Neuronal stem cell (in vitro differentiated cells): Measurements from ENCODE around the gene TSPAN15.

ENCODE experiments used
- DNase-seq: peaks from one replicate; pipeline ENCODE4 v3.0.0-alpha.2; 2013; ENCODE audit warnings: low spot score
- H2AFZ ChIP-seq: one replicate; pipeline ENCODE4 v1.6.1; 2013; ENCODE audit warnings: mild to moderate bottlenecking, low read length, inconsistent platforms
- H2AK5ac ChIP-seq: 2 replicates; pipeline ENCODE4 v1.6.1; 2013; ENCODE audit warnings: low read depth, mild to moderate bottlenecking, inconsistent platforms, low read length, moderate library complexity, mixed read lengths
- H2BK120ac ChIP-seq: 2 replicates; pipeline ENCODE4 v1.6.1; 2013; ENCODE audit warnings: low read depth, mild to moderate bottlenecking, inconsistent platforms, low read length, moderate library complexity, mixed read lengths
- H2BK12ac ChIP-seq: one replicate; pipeline ENCODE4 v1.6.1; 2013; ENCODE audit warnings: low read length, inconsistent platforms
- H2BK15ac ChIP-seq: 2 replicates; pipeline ENCODE4 v1.6.1; 2013; ENCODE audit warnings: mild to moderate bottlenecking, low read length, inconsistent platforms, mixed read lengths
- H2BK5ac ChIP-seq: one replicate; pipeline ENCODE4 v1.6.1; 2013; ENCODE audit warnings: inconsistent platforms, mild to moderate bottlenecking, low read length, moderate library complexity
- H3K14ac ChIP-seq: one replicate; pipeline ENCODE4 v1.6.1; 2013; ENCODE audit warnings: low read length, inconsistent platforms
- H3K18ac ChIP-seq: 2 replicates; pipeline ENCODE4 v1.6.1; 2013; ENCODE audit warnings: low read length, inconsistent platforms
- H3K23ac ChIP-seq: 2 replicates; pipeline ENCODE4 v1.6.1; 2013; ENCODE audit warnings: low read depth, mild to moderate bottlenecking, mixed read lengths, low read length, inconsistent platforms; ENCODE audit not compliant: poor library complexity
- H3K27ac ChIP-seq: replicated peaks from 3 replicates; pipeline ENCODE4 v1.5.1; 2013; ENCODE audit warnings: low read length, inconsistent platforms
- H3K27me3 ChIP-seq, 3 experiments: 2 replicates each; pipeline ENCODE4 v1.6.1; 2013; ENCODE audit warnings: low read length in 3 of 3, mild to moderate bottlenecking in 2 of 3, inconsistent platforms in 1 of 3, low read depth in 1 of 3, mixed read lengths in 1 of 3, moderate library complexity in 1 of 3; ENCODE audit not compliant: control insufficient read depth in 3 of 3, insufficient read depth in 3 of 3
- H3K36me3 ChIP-seq, 2 donors: replicated peaks in 1 of 2; 2 replicates each; pipeline ENCODE4 v1.6.1; 2013; ENCODE audit warnings: low read length in 2 of 2; ENCODE audit not compliant: control insufficient read depth in 2 of 2, insufficient read depth in 2 of 2
- H3K4ac ChIP-seq: 2 replicates; pipeline ENCODE4 v1.6.1; 2013; ENCODE audit warnings: inconsistent platforms, mild to moderate bottlenecking, low read length, moderate library complexity
- H3K4me1 ChIP-seq, 2 donors: 1 replicate in 1 of 2; 2 replicates in 1 of 2; pipeline ENCODE4 v1.6.1; 2013; ENCODE audit warnings: low read length in 2 of 2, low read depth in 1 of 2; ENCODE audit not compliant: control insufficient read depth in 2 of 2, insufficient read depth in 1 of 2
- H3K4me2 ChIP-seq: one replicate; pipeline ENCODE4 v1.6.1; 2013; ENCODE audit warnings: mild to moderate bottlenecking, low read length, inconsistent platforms; ENCODE audit not compliant: insufficient read depth, poor library complexity, severe bottlenecking
- H3K4me3 ChIP-seq, 2 donors: 2 replicates each; pipeline ENCODE4 v1.5.1; 2013; ENCODE audit warnings: low read length in 2 of 2, mild to moderate bottlenecking in 2 of 2, inconsistent platforms in 1 of 2, moderate library complexity in 1 of 2
- H3K79me1 ChIP-seq: one replicate; pipeline ENCODE4 v1.6.1; 2013; ENCODE audit warnings: low read depth, mild to moderate bottlenecking, inconsistent platforms, low read length, moderate library complexity
- H3K9ac ChIP-seq: one replicate; pipeline ENCODE4 v1.6.1; 2013; ENCODE audit warnings: mild to moderate bottlenecking, low read depth, low read length, inconsistent platforms; ENCODE audit not compliant: poor library complexity
- H3K9me3 ChIP-seq, 2 donors: replicated peaks in 1 of 2; 2 replicates each; pipeline versions ENCODE3 to v1.6.1; 2013; ENCODE audit warnings: low read length in 2 of 2, mild to moderate bottlenecking in 2 of 2, inconsistent platforms in 1 of 2, low read depth in 1 of 2, mixed read lengths in 1 of 2, moderate library complexity in 1 of 2; ENCODE audit not compliant: control insufficient read depth in 2 of 2, insufficient read depth in 1 of 2
- H4K8ac ChIP-seq: one replicate; pipeline ENCODE4 v1.6.1; 2013; ENCODE audit warnings: low read depth, mild to moderate bottlenecking, inconsistent platforms, low read length, moderate library complexity
- H4K91ac ChIP-seq: one replicate; pipeline ENCODE4 v1.6.1; 2013; ENCODE audit warnings: low read length, low read depth, mild to moderate bottlenecking, inconsistent platforms; ENCODE audit not compliant: poor library complexity
- WGBS, 2 donors: extraction: QIAGEN DNeasy Blood & Tissue Kit; methylation state at CpG; one replicate each; pipeline ENCODE4 v1.1.7; 2013; ENCODE audit warnings: missing lambda C conversion rate in 2 of 2, mixed read lengths in 1 of 2; ENCODE audit not compliant: insufficient read length in 2 of 2, insufficient replicate concordance in 1 of 2; ENCODE audit errors: extremely low coverage in 2 of 2; 5-methylcytosine and 5-hydroxymethylcytosine counted together

The TSPAN15 gene

GRCh38 chr10:69503896-69504265 is 52.6 kb downstream of the TSPAN15 start:
- no peak overlapping the region for H2BK12ac ChIP-seq
- no peak overlapping the region for H2AFZ ChIP-seq
- no peaks in the 10 kb centered on the region for H3K79me1 ChIP-seq
- H3K4ac ChIP-seq = no peak overlapping the region
- H3K23ac ChIP-seq = peak overlapping the region; percentile 46
- WGBS, 2 donors = no CpG with 5 or more reads among the region's 11 CpGs
- no peak overlapping the region for H2BK120ac ChIP-seq
- no peak overlapping the region for H3K9ac ChIP-seq
- H3K14ac ChIP-seq = no peak overlapping the region
- H3K4me2 ChIP-seq = no peak overlapping the region
- no peak overlapping the region for H2AK5ac ChIP-seq
- H3K36me3 ChIP-seq = no peaks in the 10 kb centered on the region
- no peaks in the 10 kb centered on the region for H3K9me3 ChIP-seq
- peaks cover 0 to 2% of the 10 kb centered on the region in 2 donors for H3K4me1 ChIP-seq
- no peak overlapping the region for H4K91ac ChIP-seq
- no peak overlapping the region for H3K27ac ChIP-seq
- no peak overlapping the region for H2BK15ac ChIP-seq
- H3K18ac ChIP-seq = no peak overlapping the region
- no peak overlapping the region for H3K4me3 ChIP-seq
- H2BK5ac ChIP-seq = no peak overlapping the region
- H3K27me3 ChIP-seq = peaks cover 0 to 27% (median 0%) of the 10 kb centered on the region in 3 experiments
- no peak overlapping the region for H4K8ac ChIP-seq
- DNase-seq = no peak

- no peak overlapping the region for H3K27ac ChIP-seq
- H3K9ac ChIP-seq = no peak overlapping the region
- no peak overlapping the region for H3K14ac ChIP-seq
- no peak overlapping the region for H2BK15ac ChIP-seq
- DNase-seq = no peak
- H2BK12ac ChIP-seq = no peak overlapping the region
- H3K4me2 ChIP-seq = no peak overlapping the region
- no peak overlapping the region for H4K8ac ChIP-seq
- no peaks in the 10 kb centered on the region for H3K79me1 ChIP-seq
- H2BK120ac ChIP-seq = no peak overlapping the region
- peaks cover 0 to 2% of the 10 kb centered on the region in 2 donors for H3K4me1 ChIP-seq
- H3K4me3 ChIP-seq = no peak overlapping the region
- H2AFZ ChIP-seq = no peak overlapping the region
- H3K4ac ChIP-seq = no peak overlapping the region
- no peak overlapping the region for H2AK5ac ChIP-seq
- no peak overlapping the region for H4K91ac ChIP-seq
- H2BK5ac ChIP-seq = no peak overlapping the region
- WGBS, 2 donors = no CpG with 5 or more reads among the region's 6 CpGs
- no peak overlapping the region for H3K23ac ChIP-seq
- H3K27me3 ChIP-seq = peaks cover 0 to 27% (median 0%) of the 10 kb centered on the region in 3 experiments
- no peak overlapping the region for H3K18ac ChIP-seq
- no peaks in the 10 kb centered on the region for H3K36me3 ChIP-seq
- no peaks in the 10 kb centered on the region for H3K9me3 ChIP-seq
Measured at GRCh38 chr10:69504576-69505250, 53.4 kb downstream of the TSPAN15 start.

GRCh38 chr10:69505636-69506318 is 54.5 kb downstream of the TSPAN15 start:
- H2BK12ac ChIP-seq = peak overlapping the region; percentile 93
- H3K4me2 ChIP-seq = no peak overlapping the region
- peak overlapping the region; percentile 51 for H3K9ac ChIP-seq
- H3K14ac ChIP-seq = no peak overlapping the region
- H3K79me1 ChIP-seq = no peaks in the 10 kb centered on the region
- H2BK5ac ChIP-seq = peak overlapping the region; percentile 32
- H2BK15ac ChIP-seq = no peak overlapping the region
- no CpG with 5 or more reads among the region's 15 CpGs for WGBS, 2 donors
- H2BK120ac ChIP-seq = no peak overlapping the region
- no peak overlapping the region for H3K27ac ChIP-seq
- H3K9me3 ChIP-seq = no peaks in the 10 kb centered on the region
- peak overlapping the region; percentile 29 for H3K18ac ChIP-seq
- peak overlapping the region; percentile 17 for H3K4ac ChIP-seq
- no peak overlapping the region for H2AFZ ChIP-seq
- peaks cover 0 to 27% (median 0%) of the 10 kb centered on the region in 3 experiments for H3K27me3 ChIP-seq
- peaks cover 0 to 2% of the 10 kb centered on the region in 2 donors for H3K4me1 ChIP-seq
- H3K36me3 ChIP-seq = no peaks in the 10 kb centered on the region
- H3K4me3 ChIP-seq = no peak overlapping the region
- no peak overlapping the region for H4K91ac ChIP-seq
- peak overlapping the region; percentile 41 for H2AK5ac ChIP-seq
- H4K8ac ChIP-seq = no peak overlapping the region
- DNase-seq = no peak
- H3K23ac ChIP-seq = peak overlapping the region; percentile 39

- Histone ChIP-seq H4K8ac (no peak overlapping the region), H3K4me3 (no peak overlapping the region), H3K14ac (no peak overlapping the region), H2BK15ac (no peak overlapping the region), H3K4ac (no peak overlapping the region), H2AFZ (no peak overlapping the region), H3K4me2 (no peak overlapping the region), H3K27ac (no peak overlapping the region), H3K23ac (peak overlapping the region; percentile 26), H3K79me1 (no peaks in the 10 kb centered on the region), H3K4me1 (peaks cover 0 to 2% of the 10 kb centered on the region in 2 donors), H2BK12ac (no peak overlapping the region), H2BK5ac (peak overlapping the region; percentile 32), H2AK5ac (peak overlapping the region; percentile 18), H3K36me3 (no peaks in the 10 kb centered on the region), H3K18ac (peak overlapping the region; percentile 35), H2BK120ac (no peak overlapping the region), H3K9ac (no peak overlapping the region), H4K91ac (no peak overlapping the region), H3K27me3 (peaks cover 0 to 24% (median 0%) of the 10 kb centered on the region in 3 experiments), H3K9me3 (no peaks in the 10 kb centered on the region)
- no peak for DNase-seq
- WGBS, 2 donors = no CpG with 5 or more reads among the region's 3 CpGs
Measured at GRCh38 chr10:69506487-69506833, 55.2 kb downstream of the TSPAN15 start.
